DOHH2 (cell line): ENCODE measurements around the gene DCTPP1.

Experiments used
- H3F3A ChIP-seq: fragments of 200-600 bp; sonication (generic), shearing (Covaris generic); 2 replicates; pipeline ENCODE4 v1.6.0; 2016; ENCODE audit warnings: antibody characterized with exemption, mild to moderate bottlenecking; ENCODE audit not compliant: control insufficient read depth, insufficient read depth
- H3K27ac ChIP-seq: fragments of 200-600 bp; sonication (generic); 2 replicates; pipeline ENCODE4 v1.5.1; 2014; ENCODE audit warnings: low read depth, mild to moderate bottlenecking, low read length, moderate library complexity
- H3K27me3 ChIP-seq: fragments of 200-600 bp; sonication (generic); 2 replicates; pipeline ENCODE4 v1.6.1; 2014; ENCODE audit warnings: mild to moderate bottlenecking, low read length, mixed read lengths; ENCODE audit not compliant: control insufficient read depth
- H3K36me3 ChIP-seq: fragments of 200-600 bp; sonication (generic); 2 replicates; pipeline ENCODE4 v1.6.1; 2014; ENCODE audit warnings: mild to moderate bottlenecking, low read length, moderate library complexity, mixed read lengths; ENCODE audit not compliant: control insufficient read depth
- H3K4me1 ChIP-seq: fragments of 200-600 bp; sonication (generic); 2 replicates; pipeline ENCODE4 v1.6.1; 2014; ENCODE audit warnings: mild to moderate bottlenecking, low read length, mixed read lengths; ENCODE audit not compliant: control insufficient read depth
- H3K4me2 ChIP-seq: fragments of 200-600 bp; sonication (generic); 2 replicates; pipeline ENCODE4 v1.6.0; 2014; ENCODE audit warnings: mild to moderate bottlenecking, low read length, moderate library complexity
- H3K4me3 ChIP-seq: fragments of 200-600 bp; sonication (generic); 2 replicates; pipeline ENCODE4 v1.5.1; 2014; ENCODE audit warnings: mild to moderate bottlenecking, low read length, mixed read lengths
- H3K79me2 ChIP-seq: fragments of 200-600 bp; sonication (generic); 2 replicates; pipeline ENCODE4 v1.6.1; 2014; ENCODE audit warnings: mild to moderate bottlenecking, low read length, mixed read lengths; ENCODE audit not compliant: control insufficient read depth
- H3K9me2 ChIP-seq: fragments of 200-600 bp; sonication (generic); replicated peaks from 2 replicates; pipeline ENCODE4 v1.6.1; 2014; ENCODE audit warnings: mild to moderate bottlenecking, low read length, mixed read lengths; ENCODE audit not compliant: control insufficient read depth
- H3K9me3 ChIP-seq: fragments of 200-600 bp; sonication (generic); 2 replicates; pipeline ENCODE4 v1.6.1; 2014; ENCODE audit warnings: antibody characterized with exemption, low read length, mixed read lengths; ENCODE audit not compliant: control insufficient read depth, insufficient read depth
- H4K20me1 ChIP-seq: fragments of 200-600 bp; sonication (generic); 2 replicates; pipeline ENCODE4 v1.6.0; 2014; ENCODE audit warnings: low read depth, mild to moderate bottlenecking, antibody characterized with exemption, low read length, moderate library complexity; ENCODE audit not compliant: control insufficient read depth, insufficient read depth
- CTCF ChIP-seq: fragments of 200-600 bp; sonication (generic); IDR thresholded peaks from one replicate; pipeline ENCODE4 v1.5.1; 2014; ENCODE audit warnings: antibody characterized with exemption, mild to moderate bottlenecking, low read depth, low read length; ENCODE audit not compliant: poor library complexity, severe bottlenecking
- EZH2phosphoT487 ChIP-seq: fragments of 200-600 bp; sonication (generic); IDR thresholded peaks from 2 replicates; pipeline ENCODE4 v1.6.1; 2017; ENCODE audit warnings: borderline replicate concordance, mild to moderate bottlenecking, antibody characterized with exemption, low read length, moderate library complexity, mixed read lengths

The DCTPP1 gene

GRCh38 chr16:30383521-30383920 is 46.3 kb downstream of the DCTPP1 start:
- H3K27me3 ChIP-seq = no peaks in the 10 kb centered on the region
- peak overlapping the region; percentile 80 for H3K27ac ChIP-seq

GRCh38 chr16:30382111-30382881 is 47.5 kb downstream of the DCTPP1 start, which contains the start of gene SEPTIN1:
SEPTIN1 (minus strand) TSS chr16:30382561; CDS start chr16:30382542, 19 bp downstream.
- Histone ChIP-seq H3K27ac (peak within 1 kb of the TSS; percentile 80), H4K20me1 (no peaks in the 10 kb centered on the region), H3K4me3 (peak within 1 kb of the TSS; percentile 84), H3F3A (peaks cover 17% of the 10 kb centered on the region), H3K4me2 (peak within 1 kb of the TSS; percentile 99), H3K4me1 (peaks cover 61% of the 10 kb centered on the region), H3K36me3 (peaks cover 33% of the 10 kb centered on the region), H3K27me3 (no peaks in the 10 kb centered on the region), H3K79me2 (peaks cover 40% of the 10 kb centered on the region), H3K9me3 (no peaks in the 10 kb centered on the region), H3K9me2 (no peaks in the 10 kb centered on the region)
- TF ChIP-seq EZH2phosphoT487 = no peak
- no peak for TF ChIP-seq CTCF

More at GRCh38 chr16:30383521-30383920, 46.3 kb downstream of the DCTPP1 start:
- no peak for TF ChIP-seq CTCF
- no peak for TF ChIP-seq EZH2phosphoT487
- H3K4me2 ChIP-seq = peak overlapping the region; percentile 99
- no peaks in the 10 kb centered on the region for H3K9me2 ChIP-seq
- peak overlapping the region; percentile 84 for H3K4me3 ChIP-seq
- peaks cover 29% of the 10 kb centered on the region for H3K36me3 ChIP-seq
- H3K4me1 ChIP-seq = peaks cover 55% of the 10 kb centered on the region
- no peaks in the 10 kb centered on the region for H4K20me1 ChIP-seq
- H3K79me2 ChIP-seq = peaks cover 37% of the 10 kb centered on the region
- H3F3A ChIP-seq = peaks cover 13% of the 10 kb centered on the region
- no peaks in the 10 kb centered on the region for H3K9me3 ChIP-seq

GRCh38 chr16:30381291-30382041 is 48.4 kb downstream of the DCTPP1 start:
- Histone ChIP-seq H3K4me3 (peak overlapping the region; percentile 84), H3K9me3 (no peaks in the 10 kb centered on the region), H3K4me1 (peaks cover 69% of the 10 kb centered on the region), H3K27me3 (no peaks in the 10 kb centered on the region), H3K9me2 (no peaks in the 10 kb centered on the region), H3K4me2 (peak overlapping the region; percentile 99), H3K36me3 (peaks cover 35% of the 10 kb centered on the region), H3K27ac (peak overlapping the region; percentile 80), H4K20me1 (no peaks in the 10 kb centered on the region), H3F3A (peaks cover 20% of the 10 kb centered on the region), H3K79me2 (peaks cover 43% of the 10 kb centered on the region)
- TF ChIP-seq CTCF (no peak), EZH2phosphoT487 (no peak)
